SJCRH30 (cell line): ENCODE measurements around the gene TBKBP1. TPM values are rescaled to one million over a fixed set of nuclear protein-coding genes. Genes with fewer than 3 reads are reported as not detected.

Experiments
- DNase-seq, 2 experiments: peaks; one replicate each; pipeline ENCODE4 v3.0.0-alpha.2; 2015 to 2020
- H3K27ac ChIP-seq: fragments of 250-450 bp; sonication (Bioruptor Pico); 2 replicates; pipeline ENCODE4 v1.5.1; 2020; ENCODE audit warnings: mild to moderate bottlenecking, moderate library complexity
- H3K27me3 ChIP-seq: fragments of 250-450 bp; sonication (Bioruptor Pico); 2 replicates; pipeline ENCODE4 v1.5.1; 2020; ENCODE audit warnings: mild to moderate bottlenecking, moderate library complexity
- H3K36me3 ChIP-seq: fragments of 250-450 bp; sonication (Bioruptor Pico); 2 replicates; pipeline ENCODE4 v1.5.1; 2020; ENCODE audit warnings: mild to moderate bottlenecking, moderate library complexity
- H3K4me1 ChIP-seq: fragments of 250-450 bp; sonication (Bioruptor Pico); 2 replicates; pipeline ENCODE4 v1.5.1; 2020; ENCODE audit warnings: mild to moderate bottlenecking, moderate library complexity
- H3K4me3 ChIP-seq: fragments of 250-450 bp; sonication (Bioruptor Pico); 2 replicates; pipeline ENCODE4 v1.5.1; 2020; ENCODE audit warnings: mild to moderate bottlenecking, moderate library complexity
- H3K9me3 ChIP-seq: fragments of 250-450 bp; sonication (Bioruptor Pico); replicated peaks from 2 replicates; pipeline ENCODE4 v1.5.1; 2020; ENCODE audit warnings: mild to moderate bottlenecking, moderate library complexity
- total RNA-seq: library from RNA; depleted of rRNA; stranded (reverse); fragments of >200 nt; shearing (Covaris generic); gene quantifications from 2 replicates; pipeline ENCODE4 v1.2.3, GENCODE V29; 2014

Gene TBKBP1
- total RNA-seq, 1 experiment from 2014 or later = 15.6 TPM

- Histone ChIP-seq H3K27ac (no peak overlapping the region), H3K4me1 (peaks cover 12% of the 10 kb centered on the region; the same call in 1 of the 2 replicates), H3K36me3 (no peaks in the 10 kb centered on the region), H3K27me3 (no peaks in the 10 kb centered on the region), H3K9me3 (no peaks in the 10 kb centered on the region), H3K4me3 (no peak overlapping the region)
- DNase-seq = no peak
Measured at GRCh38 chr17:47699536-47699840, 5.5 kb downstream of the TBKBP1 start.

DNA sequence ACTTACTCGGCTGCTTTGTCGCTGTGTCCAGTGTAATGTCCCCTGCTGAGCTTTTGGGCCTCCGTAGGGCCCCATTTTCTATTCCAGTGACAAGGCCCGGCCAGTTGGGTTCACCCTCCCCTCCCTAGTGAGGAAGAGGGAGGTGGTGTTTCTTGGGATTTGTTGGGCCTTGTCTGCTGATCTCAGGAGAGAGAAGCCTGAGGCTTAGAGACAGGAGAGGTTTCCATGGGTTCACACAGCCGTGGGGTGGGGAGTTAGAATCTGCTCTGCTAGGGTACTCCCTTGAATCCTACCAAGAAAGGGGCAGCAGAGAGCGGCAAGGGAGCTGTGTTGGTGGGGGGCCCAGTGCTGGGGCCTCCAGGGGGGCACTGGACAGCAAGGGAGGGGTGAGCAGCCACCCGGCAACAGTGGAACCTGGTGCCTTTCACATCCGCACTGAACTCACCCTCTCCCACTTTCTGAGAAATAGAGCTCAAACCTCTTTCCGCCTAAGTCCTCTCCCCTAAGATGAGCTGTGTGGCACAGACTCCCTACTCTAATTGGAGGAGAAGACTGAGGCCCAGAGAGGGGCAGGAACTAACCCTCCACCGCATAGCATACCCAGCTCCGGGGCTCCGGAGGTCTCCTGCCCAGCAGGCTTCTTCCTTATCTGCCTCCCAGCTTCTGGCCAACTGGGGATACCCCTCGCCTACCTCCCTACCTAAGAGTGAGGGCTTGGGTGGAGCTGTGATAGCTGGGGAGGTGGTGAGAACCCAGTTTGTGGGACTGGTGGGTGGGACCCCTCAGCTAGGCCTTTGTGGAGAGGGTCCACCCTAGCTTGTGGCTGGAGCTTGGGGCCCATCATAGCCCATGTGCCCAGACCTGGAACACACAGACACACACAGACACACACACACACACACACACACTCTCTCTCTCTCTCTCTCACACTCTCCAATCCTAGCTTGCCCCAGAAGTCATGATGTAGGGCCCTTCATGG, 6.8 kb downstream of the TBKBP1 start:
- Histone ChIP-seq H3K4me1 (peaks cover 9% of the 10 kb centered on the region; the same call in 1 of the 2 replicates), H3K27me3 (no peaks in the 10 kb centered on the region), H3K4me3 (no peak overlapping the region), H3K27ac (no peak overlapping the region), H3K9me3 (no peaks in the 10 kb centered on the region), H3K36me3 (no peaks in the 10 kb centered on the region)
- DNase-seq = no peak

DNA sequence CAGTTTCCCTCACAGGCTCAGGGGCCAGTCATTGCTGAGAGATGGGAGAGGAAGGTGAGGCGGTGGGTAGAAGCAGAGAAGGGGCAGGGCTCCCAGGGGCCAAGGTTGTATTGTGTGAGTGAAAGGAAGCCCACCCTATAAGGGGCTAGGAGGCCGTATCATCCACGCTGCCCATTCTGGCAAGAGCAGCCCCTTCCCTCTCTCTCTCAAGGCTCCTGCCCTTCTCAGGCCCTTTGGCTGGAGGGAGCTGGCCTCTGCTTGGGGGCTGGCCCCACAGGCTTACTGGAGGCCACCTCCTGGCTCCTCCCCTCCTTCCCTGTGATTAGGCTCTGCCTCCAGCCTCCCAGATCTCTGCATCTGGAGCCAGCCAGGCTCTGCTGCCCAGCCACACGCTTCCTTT, 7.6 kb downstream of the TBKBP1 start:
- no peaks in the 10 kb centered on the region for H3K27me3 ChIP-seq
- no peak for DNase-seq
- no peak overlapping the region for H3K27ac ChIP-seq
- no peak overlapping the region for H3K4me3 ChIP-seq
- H3K9me3 ChIP-seq = no peaks in the 10 kb centered on the region
- H3K36me3 ChIP-seq = no peaks in the 10 kb centered on the region
- H3K4me1 ChIP-seq = peaks cover 16% of the 10 kb centered on the region

DNA sequence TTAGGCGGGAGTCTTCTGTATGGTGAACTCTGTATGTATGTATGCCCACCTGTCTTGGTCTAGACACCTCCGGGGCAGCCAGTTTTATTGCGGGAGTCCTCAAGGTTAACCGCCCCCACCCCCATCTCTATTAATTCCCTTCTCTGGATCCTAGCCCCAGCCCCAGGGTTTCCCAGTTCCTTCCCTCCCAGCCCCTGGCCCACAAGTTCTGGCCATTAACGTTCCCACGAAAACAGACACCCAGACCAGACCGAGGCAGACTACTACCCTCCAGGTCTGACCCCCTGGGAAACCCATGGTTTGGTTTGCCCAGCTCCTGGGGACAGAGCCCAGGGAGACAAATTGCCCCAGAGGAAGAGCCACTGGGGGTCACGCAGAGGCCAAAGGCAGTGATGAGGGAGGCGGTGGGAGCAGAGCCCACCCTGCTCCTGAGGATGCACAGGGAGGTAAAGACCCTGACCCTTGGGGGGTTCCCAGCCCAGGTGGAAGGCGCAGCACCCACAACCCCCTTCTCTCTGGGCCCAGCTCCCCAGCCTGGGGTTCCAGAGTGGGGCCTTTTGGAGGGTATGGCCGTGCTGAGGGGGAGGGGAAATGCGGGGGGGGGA, 8.5 kb downstream of the TBKBP1 start:
- Histone ChIP-seq H3K27me3 (no peaks in the 10 kb centered on the region), H3K36me3 (no peaks in the 10 kb centered on the region), H3K4me3 (no peak overlapping the region), H3K4me1 (peaks cover 24% of the 10 kb centered on the region), H3K9me3 (no peaks in the 10 kb centered on the region), H3K27ac (no peak overlapping the region)
- no peak for DNase-seq

DNA sequence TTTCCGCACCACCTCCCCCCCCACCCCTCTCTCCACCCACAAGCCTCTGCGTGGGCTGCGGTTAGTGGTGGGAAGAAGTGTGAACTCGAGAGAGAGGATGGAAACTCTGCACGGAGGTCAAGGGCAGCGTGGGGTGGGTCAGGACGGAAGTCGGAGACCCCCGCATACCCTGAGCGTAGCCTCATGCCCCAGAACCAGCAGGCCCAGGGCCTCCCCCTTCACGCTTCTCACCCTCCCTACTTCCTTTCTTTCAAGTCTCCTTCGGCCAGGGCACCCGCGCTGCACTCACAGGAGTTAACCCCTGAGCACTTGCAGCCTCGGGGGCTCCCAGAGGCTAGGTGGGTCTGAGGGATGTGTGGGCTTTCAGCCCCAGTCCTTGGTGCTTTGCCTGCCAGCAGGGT, 9.2 kb downstream of the TBKBP1 start:
- Histone ChIP-seq H3K27me3 (no peaks in the 10 kb centered on the region), H3K27ac (no peak overlapping the region), H3K9me3 (no peaks in the 10 kb centered on the region), H3K4me3 (no peak overlapping the region), H3K36me3 (no peaks in the 10 kb centered on the region), H3K4me1 (peaks cover 26% of the 10 kb centered on the region)
- no peak for DNase-seq

GRCh38 chr17:47703671-47704070, 9.7 kb downstream of the TBKBP1 start:
- Histone ChIP-seq H3K9me3 (no peaks in the 10 kb centered on the region), H3K27me3 (no peaks in the 10 kb centered on the region), H3K27ac (no peak overlapping the region), H3K4me1 (peaks cover 24% of the 10 kb centered on the region), H3K4me3 (no peak overlapping the region), H3K36me3 (no peaks in the 10 kb centered on the region)
- no peak for DNase-seq

GRCh38 chr17:47704116-47704515, 10.2 kb downstream of the TBKBP1 start:
- no peak overlapping the region for H3K4me3 ChIP-seq
- no peaks in the 10 kb centered on the region for H3K9me3 ChIP-seq
- H3K4me1 ChIP-seq = peaks cover 23% of the 10 kb centered on the region
- no peaks in the 10 kb centered on the region for H3K36me3 ChIP-seq
- no peak overlapping the region for H3K27ac ChIP-seq
- DNase-seq = no peak
- H3K27me3 ChIP-seq = no peaks in the 10 kb centered on the region

- Histone ChIP-seq H3K36me3 (no peaks in the 10 kb centered on the region), H3K4me3 (no peak overlapping the region), H3K27me3 (no peaks in the 10 kb centered on the region), H3K27ac (no peak overlapping the region), H3K9me3 (no peaks in the 10 kb centered on the region), H3K4me1 (peaks cover 23% of the 10 kb centered on the region)
- no peak for DNase-seq
Measured at GRCh38 chr17:47704736-47705135, 10.8 kb downstream of the TBKBP1 start.

DNA sequence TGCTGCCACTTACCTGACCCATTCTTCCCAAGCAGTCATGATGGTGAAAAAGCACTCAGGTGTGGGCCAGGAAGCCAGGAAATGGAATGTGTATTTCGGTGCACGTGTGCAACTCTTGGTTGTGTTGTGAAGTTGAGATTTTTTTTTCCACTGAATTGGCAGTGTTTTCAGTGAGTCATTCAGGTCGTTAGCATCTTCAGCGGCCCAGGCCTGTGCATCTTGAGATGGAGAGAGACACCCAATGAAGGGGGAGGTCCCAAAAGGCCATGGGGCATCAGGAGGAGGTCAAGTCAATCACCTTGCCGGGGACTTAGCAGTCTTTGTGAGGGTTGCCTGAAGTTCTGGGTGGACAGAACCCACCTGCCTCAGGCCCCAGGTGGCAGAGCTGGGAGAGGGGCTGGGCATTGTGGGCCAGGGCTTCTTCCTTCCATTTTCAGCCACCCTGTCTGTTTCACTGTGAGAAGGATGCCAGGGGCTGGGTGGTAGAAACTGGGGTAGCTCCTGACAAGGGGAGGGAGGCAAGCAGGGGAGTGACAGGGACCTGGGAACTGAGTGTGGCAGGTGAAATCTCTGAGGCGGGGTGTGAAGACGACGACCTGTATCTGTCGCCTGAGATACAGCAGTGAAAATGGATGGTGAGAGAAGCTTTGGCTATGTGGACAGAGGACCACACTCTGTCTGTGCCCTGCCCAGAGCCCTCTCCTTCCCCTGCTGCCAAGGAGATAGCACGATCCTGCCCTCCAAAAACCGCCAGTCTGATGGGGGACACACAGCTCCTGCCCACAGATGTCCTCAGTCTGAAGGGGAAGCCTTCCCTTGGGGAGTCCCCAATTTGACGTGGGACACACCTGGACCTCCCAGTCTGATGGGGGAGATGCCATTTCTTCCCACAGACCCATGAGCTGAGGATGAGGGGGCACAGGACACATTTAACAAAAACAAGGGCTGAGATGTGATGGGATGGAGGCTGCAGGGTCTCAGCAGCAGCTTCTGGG, 11.9 kb downstream of the TBKBP1 start:
- H3K27me3 ChIP-seq = no peaks in the 10 kb centered on the region
- no peaks in the 10 kb centered on the region for H3K36me3 ChIP-seq
- no peaks in the 10 kb centered on the region for H3K9me3 ChIP-seq
- DNase-seq = no peak
- peak overlapping the region; percentile 97 for H3K27ac ChIP-seq
- peaks cover 23% of the 10 kb centered on the region for H3K4me1 ChIP-seq
- no peak overlapping the region for H3K4me3 ChIP-seq

DNA sequence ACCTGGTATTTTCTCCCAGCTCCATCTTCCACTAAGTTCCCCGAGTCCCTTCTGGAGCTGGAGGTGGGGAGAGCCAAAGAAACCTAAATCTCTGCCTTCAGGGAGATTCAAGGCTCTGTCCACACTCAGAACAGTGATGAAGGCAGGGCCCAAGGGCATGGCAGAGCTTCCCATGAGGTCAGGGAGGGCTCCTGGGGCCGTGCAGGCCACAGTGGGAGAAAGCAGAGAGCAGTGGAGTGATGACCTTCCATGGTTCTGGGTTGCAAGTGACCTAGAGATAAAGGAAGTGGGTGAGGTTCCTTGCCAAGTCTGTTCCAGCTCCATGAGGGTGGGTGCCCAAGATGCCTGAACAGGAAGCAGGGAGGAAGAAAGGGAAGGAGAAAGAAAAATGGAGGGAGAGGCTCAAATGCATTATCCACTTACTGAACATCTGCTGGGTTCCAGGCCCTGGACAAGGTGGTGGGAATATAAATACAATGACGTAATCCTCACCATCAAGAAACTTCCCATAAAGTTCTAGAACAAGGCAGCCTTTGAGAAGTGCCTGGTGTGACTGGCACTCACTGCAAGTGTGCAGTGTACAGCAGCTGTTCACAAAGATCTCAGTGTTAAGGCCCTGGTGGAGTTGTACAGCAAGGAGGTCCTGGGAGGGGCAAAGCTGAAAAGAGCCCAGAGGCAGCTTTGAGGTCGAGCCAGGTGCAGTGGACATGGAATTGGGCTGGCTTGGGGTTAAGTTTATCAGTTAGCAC, 13.3 kb downstream of the TBKBP1 start:
- no peaks in the 10 kb centered on the region for H3K27me3 ChIP-seq
- H3K36me3 ChIP-seq = no peaks in the 10 kb centered on the region
- H3K27ac ChIP-seq = peak overlapping the region; percentile 97
- peaks cover 23% of the 10 kb centered on the region for H3K4me1 ChIP-seq
- peak; percentile 95 to 98 for DNase-seq
- no peak overlapping the region for H3K4me3 ChIP-seq
- H3K9me3 ChIP-seq = no peaks in the 10 kb centered on the region

DNA sequence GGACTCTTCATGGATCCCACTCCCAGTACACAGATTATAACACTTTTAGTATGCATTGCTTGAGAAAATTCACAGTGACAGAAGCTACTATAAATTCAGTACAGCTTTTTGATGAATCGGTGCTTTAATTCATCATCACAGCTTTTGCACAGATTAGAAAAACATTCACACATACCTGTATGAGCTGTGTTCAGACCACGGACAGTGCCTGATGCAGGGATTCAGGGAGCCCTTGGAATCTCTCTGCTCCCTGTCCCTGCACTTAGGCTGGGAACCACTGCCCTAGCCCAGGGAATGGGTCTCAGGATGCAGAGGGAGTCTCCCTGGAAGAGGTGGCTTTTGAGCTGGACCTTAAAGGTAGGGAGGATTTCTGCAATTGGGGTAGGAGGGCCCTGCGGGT, 13.9 kb downstream of the TBKBP1 start:
- Histone ChIP-seq H3K4me1 (peaks cover 23% of the 10 kb centered on the region), H3K27ac (peak overlapping the region; percentile 97), H3K9me3 (no peaks in the 10 kb centered on the region), H3K27me3 (no peaks in the 10 kb centered on the region), H3K4me3 (no peak overlapping the region), H3K36me3 (no peaks in the 10 kb centered on the region)
- peak in 1 of 2 experiments; percentile 49 for DNase-seq

GRCh38 chr17:47708312-47708863, 14.4 kb downstream of the TBKBP1 start:
- Histone ChIP-seq H3K27me3 (no peaks in the 10 kb centered on the region), H3K27ac (peak overlapping the region; percentile 97), H3K4me1 (peaks cover 23% of the 10 kb centered on the region), H3K36me3 (no peaks in the 10 kb centered on the region), H3K4me3 (no peak overlapping the region), H3K9me3 (no peaks in the 10 kb centered on the region)
- no peak for DNase-seq

DNA sequence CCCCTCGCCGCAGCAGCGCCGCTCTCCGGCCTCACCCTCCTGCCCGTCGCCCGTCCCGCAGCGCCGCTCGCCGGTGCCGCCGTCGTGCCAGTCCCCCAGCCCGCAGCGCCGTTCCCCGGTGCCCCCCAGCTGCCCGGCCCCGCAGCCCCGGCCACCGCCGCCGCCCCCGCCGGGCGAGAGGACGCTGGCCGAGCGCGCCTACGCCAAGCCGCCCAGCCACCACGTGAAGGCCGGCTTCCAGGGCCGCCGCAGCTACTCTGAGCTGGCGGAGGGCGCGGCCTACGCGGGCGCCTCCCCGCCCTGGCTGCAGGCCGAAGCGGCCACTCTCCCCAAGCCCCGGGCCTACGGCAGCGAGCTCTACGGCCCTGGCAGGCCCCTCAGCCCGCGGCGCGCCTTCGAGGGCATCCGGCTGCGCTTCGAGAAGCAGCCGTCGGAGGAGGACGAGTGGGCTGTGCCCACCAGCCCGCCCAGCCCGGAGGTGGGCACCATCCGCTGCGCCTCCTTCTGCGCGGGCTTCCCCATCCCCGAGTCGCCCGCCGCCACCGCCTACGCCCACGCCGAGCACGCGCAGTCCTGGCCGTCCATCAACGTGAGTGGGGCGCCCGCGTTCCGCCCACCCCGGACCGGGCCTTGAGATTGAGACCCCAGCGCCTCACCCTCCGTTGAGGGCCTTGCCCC, 15.0 kb downstream of the TBKBP1 start:
- no peaks in the 10 kb centered on the region; the same call in 1 of the 2 replicates for H3K27me3 ChIP-seq
- no peaks in the 10 kb centered on the region for H3K36me3 ChIP-seq
- no peak overlapping the region for H3K4me3 ChIP-seq
- H3K4me1 ChIP-seq = peaks cover 23% of the 10 kb centered on the region
- H3K27ac ChIP-seq = no peak overlapping the region
- DNase-seq = no peak
- no peaks in the 10 kb centered on the region for H3K9me3 ChIP-seq
